IPS DF 19.7 (cell line): ENCODE measurements around the gene GAL3ST2.
"Not testable (repeated sequence)": the region's sequence is repeated elsewhere in the genome, so short reads cannot be mapped to it uniquely, and the experiment has no call there.

ENCODE experiments used
- DNase-seq: peaks from one replicate; pipeline ENCODE4 v3.0.0-alpha.2; 2013; ENCODE audit warnings: low read depth, low spot score

Gene GAL3ST2

DNA sequence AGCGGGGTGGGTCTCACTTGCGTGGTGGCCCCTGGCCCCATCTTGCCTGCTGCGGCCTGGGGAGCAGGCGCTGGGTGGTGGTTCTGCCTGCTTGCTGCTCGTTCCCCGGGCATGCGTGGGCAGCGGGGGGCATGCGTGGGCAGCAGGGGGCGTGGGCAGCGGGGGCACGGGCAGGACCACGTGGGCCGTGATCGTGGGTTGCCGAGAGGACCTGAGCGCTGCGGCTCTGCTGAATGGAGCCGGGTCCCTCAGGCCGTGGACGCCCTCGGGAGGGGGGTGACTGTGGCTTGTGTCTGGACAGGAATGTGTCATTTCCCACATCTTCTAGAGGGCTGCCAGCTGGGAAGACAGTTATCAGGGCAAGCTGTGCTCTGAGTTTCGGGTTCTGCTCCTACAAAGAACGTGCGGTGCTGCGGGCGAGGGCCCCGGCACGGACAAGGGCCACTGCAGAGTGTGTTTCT is 8.3 kb upstream of the GAL3ST2 start:
- no peak for DNase-seq

DNA sequence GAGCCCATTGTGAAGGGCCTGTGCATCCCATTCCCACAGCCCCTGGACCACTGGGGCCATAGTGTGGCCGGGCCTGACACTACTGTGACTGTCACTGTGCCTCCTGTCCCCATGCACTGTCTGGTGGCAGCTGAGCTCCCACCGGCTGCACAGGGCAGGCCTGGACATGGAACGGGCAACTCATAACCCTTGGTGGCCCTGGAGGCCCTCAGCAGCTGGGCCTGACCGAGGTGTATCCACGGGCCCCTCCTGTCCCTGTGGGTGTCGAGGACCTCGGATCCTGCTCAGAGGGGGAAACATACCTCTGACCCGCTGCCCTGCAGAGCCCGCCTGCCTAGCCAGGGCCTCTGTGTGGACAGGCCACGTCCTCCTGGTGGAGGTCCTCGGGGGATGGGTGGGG is 7.8 kb upstream of the GAL3ST2 start:
- no peak for DNase-seq

DNA sequence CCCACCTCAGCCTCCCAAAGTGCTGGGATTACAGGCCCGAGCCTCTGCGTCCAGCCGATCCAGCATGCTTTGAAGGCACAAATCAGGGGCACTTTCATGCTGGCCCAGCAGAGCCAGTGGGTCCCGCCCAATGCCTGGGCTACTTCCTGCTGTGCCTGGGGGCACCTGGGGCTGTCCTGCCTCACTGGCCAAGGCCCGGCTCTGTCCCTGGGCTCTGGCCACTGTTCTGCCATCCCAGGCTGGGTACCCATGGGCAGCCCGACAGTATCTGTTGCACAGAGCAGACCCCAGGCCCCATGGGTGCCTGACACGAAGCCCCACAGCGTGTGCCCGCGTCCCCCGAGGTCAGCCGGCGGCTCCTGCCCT is 6.8 kb upstream of the GAL3ST2 start:
- DNase-seq = no peak

DNA sequence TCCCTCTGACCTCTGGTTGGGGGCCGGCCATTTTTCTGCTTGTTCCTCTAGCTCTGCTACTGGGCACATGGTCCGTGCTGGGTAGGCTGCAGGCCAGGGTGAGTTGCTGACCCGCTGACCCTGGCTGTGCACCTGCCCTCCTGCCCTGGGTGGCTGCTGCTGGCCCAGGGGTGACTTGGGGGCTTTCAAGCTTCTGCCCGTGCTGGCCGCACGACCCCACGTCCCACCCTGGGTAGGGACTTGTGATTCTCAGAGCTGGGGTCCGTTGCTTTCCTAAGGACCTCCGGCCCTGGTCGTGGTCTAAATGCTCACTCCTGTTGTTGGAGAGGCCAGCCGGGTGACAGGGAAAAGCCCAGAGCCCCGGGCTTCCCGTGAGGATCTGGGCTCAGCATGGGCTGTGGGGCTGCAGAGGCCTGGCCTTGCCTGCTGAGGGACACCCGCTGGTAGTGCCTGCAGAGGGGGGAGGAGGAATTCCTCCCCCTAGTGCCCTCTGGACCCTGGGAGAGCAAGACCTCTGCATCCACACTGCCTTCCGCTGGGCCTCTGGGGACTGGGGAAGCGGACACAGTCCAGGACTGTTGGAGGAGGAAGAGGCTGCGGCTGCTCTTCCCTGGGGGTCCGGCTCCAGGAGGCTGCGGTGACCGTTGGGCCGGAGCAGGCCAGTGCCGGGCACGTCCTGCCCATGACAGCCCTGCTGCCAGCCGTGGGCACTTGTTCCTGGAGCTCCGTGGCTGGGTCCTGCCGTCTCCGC is 6.3 kb upstream of the GAL3ST2 start:
- no peak for DNase-seq

DNA sequence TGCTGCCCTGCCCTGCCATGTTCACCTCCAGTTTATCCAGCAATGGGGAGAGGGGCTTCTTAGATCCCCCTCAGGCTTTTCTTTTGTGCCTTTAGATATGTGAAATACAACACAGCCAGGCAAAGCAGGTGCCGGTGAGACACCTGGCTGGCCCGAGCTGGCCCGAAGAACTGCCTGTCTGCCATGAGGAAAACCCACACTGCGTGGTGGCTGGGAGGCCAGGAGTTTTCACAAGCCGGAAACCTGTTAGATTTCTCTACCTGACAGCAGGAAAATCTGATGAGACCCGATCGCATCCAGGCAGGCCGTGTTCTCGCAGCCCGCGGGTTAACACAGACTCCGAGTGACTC is 5.7 kb upstream of the GAL3ST2 start:
- DNase-seq = no peak

DNA sequence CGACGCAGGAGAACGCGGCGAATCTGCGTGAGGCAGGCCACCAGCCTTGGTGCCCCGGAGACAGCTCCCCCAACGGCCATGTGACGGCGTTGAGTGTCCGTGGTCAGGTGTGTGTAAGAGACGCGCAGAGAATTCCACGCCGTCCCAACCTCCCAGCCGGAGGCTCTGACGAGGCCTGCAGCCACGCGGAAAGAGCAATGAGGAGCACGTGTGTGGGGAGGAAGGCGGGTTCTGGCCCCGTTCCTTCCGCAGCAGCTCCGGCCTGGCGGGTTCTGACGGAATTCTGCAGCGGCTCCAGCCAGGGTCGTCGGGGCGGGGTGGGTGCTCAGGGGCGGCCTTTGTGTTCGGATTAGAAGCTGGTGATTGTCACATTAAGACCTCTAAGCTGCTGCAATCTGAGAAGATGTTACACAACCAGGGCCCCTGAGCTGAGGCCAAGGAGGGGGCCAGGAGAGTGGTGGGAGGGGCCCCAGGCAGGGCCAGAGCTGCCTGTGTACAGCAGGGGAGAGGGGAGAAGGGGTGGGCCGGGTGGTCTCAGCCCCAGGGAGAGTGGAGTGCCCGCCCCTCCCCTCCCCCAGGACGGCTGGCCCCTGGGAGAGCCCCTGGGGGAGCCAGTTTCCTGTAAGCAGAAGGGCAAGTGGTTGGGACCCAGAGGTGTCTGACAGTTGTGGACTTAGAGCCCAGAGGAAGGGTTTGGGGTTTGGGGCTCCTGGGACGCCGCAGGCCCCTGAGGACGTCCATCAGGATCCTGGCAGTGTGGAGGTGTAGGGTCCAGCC is 5.1 kb upstream of the GAL3ST2 start:
- no peak for DNase-seq

DNA sequence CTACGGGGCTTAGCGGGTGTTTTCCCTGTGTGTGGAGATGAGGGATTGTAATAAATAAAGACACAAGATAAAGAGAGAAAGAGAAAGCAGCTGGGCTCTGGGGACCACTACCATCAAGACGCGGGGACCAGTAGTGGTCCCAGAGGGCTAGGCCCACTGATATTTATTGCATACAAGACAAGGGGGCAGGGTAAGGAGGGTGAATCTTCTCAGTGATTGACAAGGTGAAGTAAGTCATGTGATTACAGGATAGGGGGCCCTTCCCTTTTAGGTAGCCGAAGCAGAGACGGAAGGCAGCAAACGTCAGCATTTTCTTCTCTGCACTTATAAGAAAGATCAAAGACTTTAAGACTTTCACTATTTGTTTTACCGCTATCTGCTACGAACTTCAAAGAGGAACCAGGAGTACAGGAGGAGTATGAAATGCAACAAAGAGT is 4.5 kb upstream of the GAL3ST2 start:
- DNase-seq = no peak

DNA sequence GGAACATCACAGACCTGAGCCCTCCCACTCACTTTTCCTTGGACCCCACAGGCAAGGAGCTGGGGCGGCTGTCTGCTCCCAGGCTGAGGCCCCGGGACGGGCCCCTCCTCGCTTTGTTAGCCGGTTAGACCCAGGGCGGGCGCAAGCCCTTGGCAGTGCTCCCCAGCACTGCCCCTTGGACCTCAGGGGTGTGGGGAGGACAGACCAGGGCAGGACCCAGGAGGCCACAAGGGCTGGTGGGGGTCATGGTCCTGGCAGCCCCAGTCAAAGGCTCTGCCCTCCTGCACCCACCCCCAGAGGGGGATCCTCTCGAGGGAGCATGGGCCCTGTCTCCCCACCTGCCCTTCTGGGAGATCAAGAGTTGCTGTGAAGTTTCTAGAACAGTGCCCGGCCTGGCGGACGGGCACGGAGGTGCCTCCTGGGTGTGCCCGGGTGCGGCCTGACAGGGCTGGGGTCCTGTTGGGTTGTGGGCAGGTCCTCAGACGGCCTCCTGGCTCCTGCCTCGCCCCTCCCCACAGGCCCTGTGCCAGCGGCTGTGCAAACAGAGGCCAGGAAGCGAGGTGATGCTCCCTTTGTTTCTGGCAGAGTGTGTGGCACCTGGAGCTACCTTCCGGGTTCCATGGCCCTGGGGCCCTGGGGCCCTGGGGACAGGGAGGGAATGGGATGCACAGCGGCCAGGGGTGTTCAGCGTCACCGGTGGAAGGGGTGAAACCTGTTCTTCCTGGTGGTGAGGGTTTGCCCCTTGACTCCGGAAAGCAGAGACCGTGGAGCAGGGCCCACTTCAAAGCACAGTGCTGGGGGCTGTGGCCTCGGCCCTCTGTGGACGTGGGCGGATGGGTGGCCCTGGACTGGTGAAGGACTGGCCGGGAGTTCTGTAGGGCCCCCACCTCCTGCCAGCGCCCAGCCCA is 2.9 kb upstream of the GAL3ST2 start:
- DNase-seq = no peak

DNA sequence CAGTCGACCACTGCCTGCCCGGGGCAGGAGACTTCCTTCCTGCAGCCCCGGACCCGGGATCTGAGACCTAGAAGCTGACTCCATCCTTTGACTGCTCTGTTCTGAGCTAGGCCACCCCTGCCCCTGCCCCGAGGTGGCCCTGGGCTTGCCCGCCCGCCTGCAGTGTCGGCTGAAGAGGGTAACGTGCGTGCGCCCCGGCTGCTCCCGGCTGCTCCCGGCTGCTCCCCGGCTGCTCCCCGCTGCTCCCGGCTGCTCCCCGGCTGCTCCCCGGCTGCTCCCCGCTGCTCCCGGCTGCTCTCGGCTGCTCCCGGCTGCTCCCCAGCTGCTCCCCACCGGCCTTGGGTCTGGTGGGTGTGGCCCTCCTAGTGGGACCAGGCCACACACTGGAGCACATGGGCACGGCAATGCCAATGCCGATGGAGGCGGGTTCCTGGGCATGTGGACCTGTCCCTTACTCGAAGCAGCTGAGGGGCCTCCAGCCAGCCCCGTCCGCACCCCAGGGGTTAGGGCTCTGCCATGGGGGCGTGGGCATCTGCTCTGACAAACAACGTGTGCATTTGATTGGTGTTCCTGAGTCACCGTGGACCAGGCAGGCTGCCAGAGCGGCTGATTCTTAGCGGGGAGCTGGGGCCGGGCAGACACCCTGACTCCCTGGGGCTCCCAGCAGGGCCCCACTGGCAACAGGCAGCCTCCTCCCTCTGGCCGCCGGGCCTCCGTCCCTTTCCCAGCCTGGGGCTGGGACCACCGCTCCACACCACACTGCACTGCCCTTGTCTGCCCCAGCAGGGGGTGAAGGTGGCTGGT is 2.0 kb upstream of the GAL3ST2 start:
- no peak for DNase-seq

DNA sequence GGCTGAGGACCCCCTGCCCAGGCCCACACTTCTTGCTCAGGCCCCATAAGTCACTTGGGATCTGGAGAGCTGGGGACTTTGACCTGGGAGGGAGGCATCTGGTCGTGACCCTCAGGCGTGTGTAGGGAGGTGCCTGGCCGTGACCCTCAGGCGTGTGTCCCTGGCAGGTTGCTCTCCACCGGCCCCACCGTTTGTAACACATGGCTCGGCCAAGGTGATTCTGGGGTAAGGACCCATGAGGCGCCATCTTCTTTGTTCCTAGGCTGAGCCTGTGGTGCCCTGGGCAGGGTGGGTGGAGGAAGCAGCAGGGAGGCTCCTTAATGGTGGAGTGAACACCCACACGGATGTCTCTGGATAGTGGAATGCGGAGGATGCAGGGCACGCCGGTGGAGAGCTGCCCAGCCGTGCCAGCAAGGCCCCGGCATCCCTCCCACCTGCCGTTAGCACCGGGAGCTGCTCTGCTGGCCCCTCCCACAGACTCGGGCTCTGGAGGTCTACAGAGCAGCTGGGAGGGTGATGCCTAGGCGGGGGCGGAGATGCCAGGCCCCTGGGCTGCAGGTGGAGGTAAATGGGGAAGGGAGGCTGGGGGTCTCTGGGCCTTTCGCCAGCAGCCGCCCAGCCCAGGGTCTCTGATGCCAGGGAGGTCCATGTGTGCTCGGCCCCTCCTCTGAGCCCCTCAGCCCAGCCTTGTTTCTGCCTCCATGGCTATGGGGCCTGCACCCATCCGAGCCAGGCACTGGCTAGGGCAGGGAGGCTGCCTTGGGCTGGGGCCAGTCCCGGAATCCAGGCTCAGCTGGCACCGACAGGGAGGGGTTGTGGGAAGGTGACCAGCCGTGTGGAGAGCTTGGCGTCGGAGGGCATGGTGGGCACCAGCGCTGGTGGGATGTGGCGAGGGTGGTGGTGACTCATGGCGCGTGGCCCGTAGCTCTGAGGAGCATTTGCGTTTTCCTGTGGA is 1.1 kb upstream of the GAL3ST2 start:
- DNase-seq = no peak

DNA sequence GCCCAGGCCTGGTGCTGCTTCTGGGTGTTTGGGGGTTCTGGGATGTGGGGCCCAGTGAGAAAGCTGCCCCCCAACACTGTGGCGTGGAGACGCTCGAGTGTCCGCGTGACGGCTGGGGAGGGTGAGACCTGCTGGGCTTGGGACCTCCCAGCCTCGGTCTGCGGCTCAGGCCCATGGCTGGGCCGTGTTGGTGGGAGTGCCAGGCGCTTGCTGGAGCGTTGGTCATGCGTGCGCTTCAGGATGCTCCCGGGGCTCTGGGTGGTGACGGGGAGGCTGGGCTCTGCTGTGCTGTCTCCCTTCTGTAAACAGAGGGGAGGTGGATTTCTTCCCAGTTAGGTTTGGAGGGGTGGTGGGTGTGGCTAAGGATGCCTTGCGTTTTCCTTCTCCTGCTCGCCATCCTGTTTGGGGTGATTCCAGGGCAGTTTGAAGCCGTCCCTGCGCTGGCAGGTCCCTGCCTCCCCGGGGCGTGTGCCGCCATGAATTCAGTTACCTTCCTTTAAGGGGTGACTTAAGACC is 606 bp downstream of the GAL3ST2 start:
- DNase-seq = no peak

DNA sequence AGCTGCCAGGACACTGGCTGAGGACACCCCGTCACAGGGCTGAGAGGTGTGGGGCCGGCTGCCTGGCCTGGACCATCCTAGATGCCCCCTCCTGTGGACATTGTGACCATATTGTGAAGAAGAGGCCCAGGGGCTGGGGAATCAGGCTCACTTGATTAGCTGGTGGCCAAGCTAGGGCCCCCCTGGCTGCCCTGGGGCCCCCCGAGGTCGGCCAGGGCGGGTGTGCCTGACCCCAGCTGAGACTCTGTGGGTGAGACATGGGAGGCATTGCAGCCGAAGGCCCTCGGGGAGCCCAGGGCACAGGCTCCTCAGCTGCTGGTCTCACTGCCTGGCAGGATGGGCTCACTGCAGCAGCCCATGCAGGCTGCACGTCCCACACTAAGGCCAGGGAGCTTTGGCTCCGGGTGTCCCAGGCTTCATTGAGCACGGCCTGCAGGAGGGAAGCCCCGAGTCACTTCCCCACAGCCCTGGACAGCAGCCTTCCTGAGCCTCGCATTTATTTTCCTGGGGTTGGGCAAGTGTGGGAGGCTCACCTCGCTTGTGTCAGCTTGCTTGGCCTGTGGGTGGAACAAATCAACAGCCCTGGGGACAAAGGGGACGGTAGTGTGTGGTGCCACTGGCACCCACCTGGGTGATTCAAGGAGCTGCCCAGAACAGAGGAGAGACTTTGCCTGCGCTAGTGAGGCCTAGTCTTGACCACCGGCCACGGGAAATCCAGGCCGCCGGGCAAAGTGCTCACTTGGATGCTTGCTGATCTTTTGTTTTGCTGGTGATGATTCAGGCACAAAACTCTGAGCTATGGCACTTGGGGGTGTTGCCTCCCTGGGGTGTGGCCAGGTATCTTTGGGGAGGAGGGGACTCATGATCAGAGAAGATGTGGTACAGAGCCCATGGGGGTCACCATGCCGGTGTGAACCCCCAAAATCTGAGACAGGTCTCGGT is 1.3 kb downstream of the GAL3ST2 start:
- no peak for DNase-seq

DNA sequence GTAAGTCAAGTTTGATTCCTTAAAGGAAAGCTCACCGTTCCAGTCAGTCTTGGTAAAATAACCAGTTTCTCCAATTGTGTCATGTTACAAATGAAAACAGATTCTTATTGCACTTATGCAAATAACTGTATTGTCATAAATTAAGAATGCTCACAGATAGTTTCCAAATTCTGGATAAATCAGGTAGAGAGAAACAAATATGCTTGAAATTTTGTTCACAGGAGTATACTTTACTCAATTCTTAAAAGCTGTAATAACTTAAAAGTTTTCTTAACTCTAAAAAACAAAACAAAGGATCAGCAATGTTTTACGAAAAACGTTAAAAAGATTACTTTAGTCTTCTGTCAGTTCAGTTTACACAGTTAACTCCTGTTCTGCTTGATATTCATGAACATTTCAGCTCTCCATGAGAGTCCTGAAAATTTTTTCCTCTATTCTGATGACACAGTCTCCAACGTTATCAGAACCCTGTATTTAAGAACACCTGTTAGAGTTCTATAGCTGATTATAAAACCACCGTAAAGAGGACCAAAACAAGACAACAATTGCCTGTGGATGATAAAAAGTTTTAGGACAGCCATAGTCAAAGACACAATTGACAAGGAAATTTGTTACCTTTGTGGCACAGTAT is 4.4 kb downstream of the GAL3ST2 start:
- DNase-seq = no peak

DNA sequence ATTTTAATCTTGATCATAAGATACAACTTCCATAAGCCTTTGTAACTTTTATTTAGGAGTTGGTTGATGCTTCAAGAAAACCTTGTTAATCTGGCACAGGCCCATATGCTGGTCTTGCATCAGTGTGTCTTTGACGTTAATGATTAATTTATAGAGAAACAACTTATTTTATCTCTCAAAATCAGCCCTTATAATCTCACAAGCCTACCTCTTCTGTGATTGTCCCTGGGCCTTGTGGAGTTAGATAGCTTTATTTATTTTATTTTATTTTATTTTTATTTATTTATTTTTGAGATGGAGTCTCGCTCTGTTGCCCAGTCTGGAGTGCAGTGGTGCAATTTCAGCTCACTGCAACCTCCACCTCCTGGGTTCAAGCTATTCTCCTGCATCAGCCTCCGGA is 5.4 kb downstream of the GAL3ST2 start:
- not testable (repeated sequence) for DNase-seq

DNA sequence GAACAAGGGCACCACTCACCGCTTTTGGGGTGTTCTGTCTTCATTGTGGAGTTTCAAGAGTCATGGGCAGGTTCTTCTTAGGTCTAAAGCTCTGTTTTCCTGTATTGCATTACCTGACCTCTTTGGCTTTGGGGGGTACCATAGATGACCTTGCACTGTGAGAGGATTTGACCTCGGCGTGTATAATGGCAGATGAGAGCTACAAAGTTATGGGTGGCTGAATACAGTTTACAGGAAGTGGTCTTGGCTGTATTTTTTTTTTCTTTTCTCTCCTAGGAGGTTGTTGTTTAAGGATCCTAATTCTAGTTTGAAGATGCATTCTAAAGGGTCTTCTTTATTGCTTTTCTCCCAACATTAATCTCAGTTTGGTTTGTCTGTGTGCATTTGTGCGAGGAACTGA is 11.5 kb downstream of the GAL3ST2 start:
- no peak for DNase-seq

DNA sequence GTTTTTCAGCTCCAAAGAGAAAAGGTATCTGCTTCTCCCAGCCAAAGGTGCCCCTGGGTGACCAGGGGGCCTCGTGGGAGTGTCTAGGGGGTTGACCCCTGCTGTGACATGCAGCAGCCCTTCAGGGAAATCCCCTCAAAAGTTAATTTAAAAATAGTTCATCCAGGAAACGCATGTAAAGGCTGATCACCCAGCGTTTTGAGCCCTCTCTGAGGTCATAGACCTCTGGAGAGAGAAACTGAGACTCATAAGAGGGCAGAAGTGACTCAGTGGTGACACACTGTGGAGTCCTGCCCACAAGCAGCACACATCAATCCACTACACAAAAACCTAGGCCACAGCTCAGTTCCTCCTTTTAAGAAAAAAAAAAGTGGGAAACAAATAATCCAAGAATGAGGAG is 11.9 kb downstream of the GAL3ST2 start:
- DNase-seq = no peak

DNA sequence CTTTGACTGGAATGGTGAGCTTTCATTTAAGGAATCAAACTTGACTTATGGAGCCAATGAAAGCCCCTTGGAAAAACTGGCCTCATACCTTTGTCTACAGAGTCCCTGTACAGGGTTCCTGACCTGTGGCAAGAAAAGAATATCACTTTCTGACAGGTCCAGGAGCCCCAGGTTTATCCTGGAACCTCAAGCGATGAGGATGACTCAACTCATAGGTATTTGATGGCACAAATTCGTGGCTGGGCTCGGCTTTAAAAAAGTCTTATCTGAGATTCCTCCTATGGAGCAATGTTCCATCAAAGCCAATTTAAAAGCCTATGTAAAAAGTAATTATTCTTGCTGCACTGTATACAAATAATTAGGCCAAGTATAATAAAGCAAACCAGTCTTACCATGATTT is 14.8 kb downstream of the GAL3ST2 start:
- not testable (repeated sequence) for DNase-seq

DNA sequence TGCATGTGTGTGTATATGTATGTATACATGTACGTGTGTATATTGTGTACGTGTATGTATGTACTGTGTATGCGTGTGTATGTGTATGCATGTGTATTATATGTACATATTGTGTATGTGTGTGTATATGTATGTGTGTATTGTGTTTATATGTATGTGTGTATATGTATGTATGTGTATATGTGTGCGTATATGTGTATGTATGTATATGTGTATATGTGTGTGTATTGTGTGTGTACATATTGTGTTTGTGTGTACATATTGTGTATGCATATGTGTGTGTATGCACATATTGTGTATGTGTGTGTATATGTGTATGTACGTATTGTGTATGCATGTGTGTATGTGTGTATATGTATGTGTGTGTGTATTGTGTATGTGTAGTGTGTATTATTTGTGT is 16.8 kb downstream of the GAL3ST2 start:
- no peak for DNase-seq
